Keratinocyte (primary cell): Measurements from ENCODE around the gene EN2. TPM values are rescaled to one million over a fixed set of nuclear protein-coding genes. Genes with fewer than 3 reads are reported as not detected.
A peak's percentile ranks its signal among the peaks of the same experiment; 100 is the strongest.

Experiments
- DNase-seq: peaks from one replicate; pipeline ENCODE4 v3.0.0-alpha.2; 2011; ENCODE audit warnings: low read depth, missing footprints, low spot score
- FAIRE-seq: peaks from 2 replicates; lab custom pipeline; 2011; peaks lifted over from hg19 to GRCh38; lab: Jason Lieb, UNC
- H2AFZ ChIP-seq: 2 replicates; pipeline ENCODE4 v1.6.0; 2012; ENCODE audit warnings: low read length, control low read depth, inconsistent platforms; ENCODE audit not compliant: control insufficient read depth
- H3K27ac ChIP-seq: 2 replicates; pipeline ENCODE4 v1.5.1; 2011; ENCODE audit warnings: low read length; ENCODE audit not compliant: control insufficient read depth, insufficient read depth
- H3K27me3 ChIP-seq: 3 replicates; pipeline ENCODE4 v1.6.0; 2011; ENCODE audit warnings: low read length; ENCODE audit not compliant: control insufficient read depth, insufficient read depth; ENCODE audit errors: extremely low read depth
- H3K36me3 ChIP-seq, 2 experiments: 2 replicates in 1 of 2; 3 replicates in 1 of 2; pipeline ENCODE4 v1.5.1; 2011; ENCODE audit warnings: low read length in 2 of 2, mild to moderate bottlenecking in 1 of 2; ENCODE audit not compliant: control insufficient read depth in 2 of 2, insufficient read depth in 2 of 2; ENCODE audit errors: extremely low read depth in 1 of 2
- H3K4me1 ChIP-seq: 3 replicates; pipeline ENCODE4 v1.5.1; 2011; ENCODE audit warnings: low read length; ENCODE audit not compliant: control insufficient read depth, insufficient read depth; ENCODE audit errors: extremely low read depth
- H3K4me2 ChIP-seq: 3 replicates; pipeline ENCODE4 v1.6.0; 2011; ENCODE audit warnings: low read depth, low read length; ENCODE audit not compliant: control insufficient read depth, insufficient read depth; ENCODE audit errors: extremely low read depth
- H3K4me3 ChIP-seq, 3 experiments: fragments of 200-600 bp in 1 of 3; sonication (generic) in 1 of 3; 2 replicates in 2 of 3; 3 replicates in 1 of 3; pipeline ENCODE4 v1.5.1; 2011 to 2016; ENCODE audit warnings: low read length in 3 of 3, mild to moderate bottlenecking in 3 of 3, control low read depth in 2 of 3, inconsistent platforms in 1 of 3, low read depth in 1 of 3, mixed read lengths in 1 of 3, mixed run types in 1 of 3, moderate library complexity in 1 of 3; ENCODE audit not compliant: control insufficient read depth in 2 of 3, insufficient read depth in 2 of 3; ENCODE audit errors: extremely low read depth in 1 of 3
- H3K79me2 ChIP-seq: 2 replicates; pipeline ENCODE4 v1.6.0; 2012; ENCODE audit warnings: low read length; ENCODE audit not compliant: control insufficient read depth, insufficient read depth
- H3K9ac ChIP-seq: 3 replicates; pipeline ENCODE4 v1.6.0; 2011; ENCODE audit warnings: low read length; ENCODE audit not compliant: control insufficient read depth, insufficient read depth; ENCODE audit errors: extremely low read depth
- H3K9me1 ChIP-seq: 3 replicates; pipeline ENCODE4 v1.6.0; 2011; ENCODE audit warnings: low read length; ENCODE audit not compliant: control insufficient read depth, insufficient read depth; ENCODE audit errors: extremely low read depth
- H3K9me3 ChIP-seq: 2 replicates; pipeline ENCODE4 v1.5.1; 2012; ENCODE audit warnings: low read depth, low read length; ENCODE audit not compliant: control insufficient read depth
- H4K20me1 ChIP-seq: 3 replicates; pipeline ENCODE4 v1.6.0; 2011; ENCODE audit warnings: low read length; ENCODE audit not compliant: control insufficient read depth, insufficient read depth; ENCODE audit errors: extremely low read depth
- CTCF ChIP-seq, 3 experiments: IDR thresholded peaks in 1 of 3; conservative IDR thresholded peaks in 1 of 3; optimal IDR thresholded peaks in 1 of 3; 2 replicates in 2 of 3; 3 replicates in 1 of 3; pipeline versions ENCODE3 to v1.5.1; 2011; ENCODE audit warnings: low read length in 3 of 3, mild to moderate bottlenecking in 3 of 3, moderate library complexity in 2 of 3, control low read depth in 1 of 3, inconsistent platforms in 1 of 3; ENCODE audit not compliant: insufficient read depth in 2 of 3; ENCODE audit errors: extremely low read depth in 1 of 3
- EZH2 ChIP-seq: IDR thresholded peaks from one replicate; pipeline ENCODE4 v1.6.1; 2012; ENCODE audit warnings: inconsistent platforms, mild to moderate bottlenecking, low read length, moderate library complexity
- dilution Hi-C: fragments of 300-500 bp; cut with MboI; formaldehyde crosslinking; loops from one replicate; pipeline ENCODE4 v1.7.0; 2020; ENCODE audit warnings: low sequenced_read_pairs; ENCODE audit not compliant: extremely low pct_ligation_motif_present
- polyA plus RNA-seq, 5 experiments: library from polyadenylated mRNA; depleted of rRNA in 3 of 5; stranded (reverse) in 3 of 5; stranded (forward) in 1 of 5; unstranded in 1 of 5; fragments of >200 nt; gene quantifications; 1 replicate in 1 of 5; 2 replicates in 3 of 5; 3 replicates in 1 of 5; pipeline versions ENCODE4 v1.2.1 to v1.2.3, GENCODE V29; 2011 to 2012; ENCODE audit warnings: missing spikeins in 2 of 5, low read depth in 1 of 5, low replicate concordance in 1 of 5

The EN2 gene
- polyA plus RNA-seq, 1 donor (not counting 4 experiments of a cell fraction or from before 2014, with no cell fraction given), result 0.05 TPM

- Histone ChIP-seq H4K20me1 (peaks cover 4% of the 10 kb centered on the region), H3K9me1 (no peaks in the 10 kb centered on the region), H3K27me3 (peaks cover 97% of the 10 kb centered on the region), H3K4me2 (no peak overlapping the region), H3K4me1 (no peaks in the 10 kb centered on the region), H3K27ac (no peak overlapping the region), H3K9me3 (no peaks in the 10 kb centered on the region), H3K79me2 (no peaks in the 10 kb centered on the region), H3K4me3 (no peak overlapping the region), H3K9ac (no peak overlapping the region), H3K36me3 (no peaks in the 10 kb centered on the region), H2AFZ (no peak overlapping the region)
- TF ChIP-seq EZH2 (no peak), CTCF (optimal IDR thresholded peaks at IDR 0.05 in 1 of 3, IDR thresholded peaks at IDR 0.05 in 1 of 3, conservative IDR thresholded peaks at IDR 0.05 in 1 of 3; ENCODE audit: extremely low read depth in 1 of 3, insufficient read depth in 2 of 3, low read length in 3 of 3) (no peak)
- dilution Hi-C loops, result no loop called here
- DNase-seq (no peak), FAIRE-seq (no peak)
Measured at GRCh38 chr7:155455132-155455693, 2.7 kb upstream of the EN2 start.

- Histone ChIP-seq H3K36me3 (no peaks in the 10 kb centered on the region), H3K9ac (no peak overlapping the region), H3K27ac (no peak overlapping the region), H3K4me1 (no peaks in the 10 kb centered on the region), H3K9me1 (no peaks in the 10 kb centered on the region), H3K9me3 (no peaks in the 10 kb centered on the region), H3K27me3 (peaks cover 97% of the 10 kb centered on the region), H2AFZ (no peak overlapping the region), H3K4me2 (peak overlapping the region; percentile 82), H4K20me1 (peaks cover 4% of the 10 kb centered on the region), H3K79me2 (no peaks in the 10 kb centered on the region), H3K4me3 (no peak overlapping the region)
- FAIRE-seq, result no peak
- no peak for DNase-seq
- TF ChIP-seq EZH2, result peak; percentile 66
- TF ChIP-seq CTCF (optimal IDR thresholded peaks at IDR 0.05 in 1 of 3, IDR thresholded peaks at IDR 0.05 in 1 of 3, conservative IDR thresholded peaks at IDR 0.05 in 1 of 3; ENCODE audit: extremely low read depth in 1 of 3, insufficient read depth in 2 of 3, low read length in 3 of 3), result no peak
- dilution Hi-C loops, result no loop called here
Measured at GRCh38 chr7:155455776-155456737, 1.9 kb upstream of the EN2 start.
